Measurements from ENCODE around the gene RPS17. TPM values are rescaled to one million over a fixed set of nuclear protein-coding genes. Genes with fewer than 3 reads are reported as not detected.

Gene RPS17
- total RNA-seq, 6 experiments from 2014 or later, result 503 to 807 (median 550) TPM

GRCh38 chr15:82566690-82567089 is 26.4 kb upstream of the RPS17 start:
- intact Hi-C loops (cut with DNase I), result no loop called here
- Histone ChIP-seq H3K36me3 (no peaks in the 10 kb centered on the region), H3K27me3 (no peaks in the 10 kb centered on the region), H3K4me3 (no peak overlapping the region), H3K9me3 (no peaks in the 10 kb centered on the region), H3K4me1 (no peaks in the 10 kb centered on the region), H3K27ac (no peak overlapping the region)
- WGBS (ENCODE audit: insufficient coverage, low coverage, low lambda C conversion rate, missing lambda C conversion rate), result 43% methylated on average over 1 of the region's 1 CpG
- ATAC-seq (no peak), DNase-seq (no peak)
- no peak for TF ChIP-seq CTCF (IDR thresholded peaks at IDR 0.05)
- no peak for TF ChIP-seq POLR2A (IDR thresholded peaks at IDR 0.05)

GRCh38 chr15:82558502-82558901 is 18.2 kb upstream of the RPS17 start:
- H3K27ac ChIP-seq, result no peak overlapping the region
- ATAC-seq (no peak), DNase-seq (no peak)
- H3K27me3 ChIP-seq, result no peaks in the 10 kb centered on the region
- intact Hi-C loops (cut with DNase I), result no loop called here
- no peaks in the 10 kb centered on the region for H3K9me3 ChIP-seq
- no peaks in the 10 kb centered on the region for H3K4me1 ChIP-seq
- WGBS (ENCODE audit: insufficient coverage, low coverage, low lambda C conversion rate, missing lambda C conversion rate), result 29% methylated on average over 1 of the region's 1 CpG
- H3K36me3 ChIP-seq, result no peaks in the 10 kb centered on the region
- TF ChIP-seq CTCF (IDR thresholded peaks at IDR 0.05), result no peak
- no peak overlapping the region for H3K4me3 ChIP-seq

GRCh38 chr15:82556315-82557035 is 16.2 kb upstream of the RPS17 start:
- no peak overlapping the region for H3K27ac ChIP-seq
- no peaks in the 10 kb centered on the region for H3K9me3 ChIP-seq
- H3K4me1 ChIP-seq, result no peaks in the 10 kb centered on the region
- no peaks in the 10 kb centered on the region for H3K27me3 ChIP-seq
- WGBS (ENCODE audit: insufficient coverage, low coverage, low lambda C conversion rate, missing lambda C conversion rate), result 53% methylated on average over 6 of the region's 7 CpGs
- H3K36me3 ChIP-seq, result no peaks in the 10 kb centered on the region
- H3K4me3 ChIP-seq, result no peak overlapping the region
- intact Hi-C loops (cut with DNase I), result no loop called here
- ATAC-seq, result no peak
- no peak for TF ChIP-seq CTCF (IDR thresholded peaks at IDR 0.05)
- TF ChIP-seq POLR2A (IDR thresholded peaks at IDR 0.05), result no peak
- no peak for DNase-seq

- Histone ChIP-seq H3K27me3 (no peaks in the 10 kb centered on the region), H3K9me3 (no peaks in the 10 kb centered on the region), H3K4me1 (no peaks in the 10 kb centered on the region), H3K36me3 (no peaks in the 10 kb centered on the region), H3K27ac (no peak overlapping the region), H3K4me3 (no peak overlapping the region)
- intact Hi-C loops (cut with DNase I), result no loop called here
- DNase-seq (no peak), ATAC-seq (no peak)
- WGBS (ENCODE audit: insufficient coverage, low coverage, low lambda C conversion rate, missing lambda C conversion rate), result 85% methylated on average over 2 of the region's 2 CpGs
- TF ChIP-seq POLR2A (IDR thresholded peaks at IDR 0.05), result no peak
- TF ChIP-seq CTCF (IDR thresholded peaks at IDR 0.05), result no peak
These were observed 14.6 kb upstream of the RPS17 start for GRCh38 chr15:82554849-82555248.
